Activated CD8-positive, alpha-beta T cell treated with anti-CD3 and anti-CD28 coated beads, Interleukin-2, amount 10 ng/mL, durations not matched to agents 7 days and 5 days (primary cell): Measurements from ENCODE around the gene ENTPD7. TPM values are rescaled to one million over a fixed set of nuclear protein-coding genes. Genes with fewer than 3 reads are reported as not detected.
"Not testable (repeated sequence)": the region's sequence is repeated elsewhere in the genome, so short reads cannot be mapped to it uniquely, and the experiment has no call there.

Experiments used
- ATAC-seq: fragments of 150-1000 bp; cut with Tn5 transposase; one replicate; pipeline ENCODE4 v1.10.0; 2021; ENCODE audit warnings: moderate library complexity
- CTCF ChIA-PET: fragments of 350-600 bp; sonication (Branson Sonifier 250); formaldehyde crosslinking; loops from one replicate; lab custom pipeline; 2021; ENCODE audit warnings: antibody characterized with exemption; lab: Charles Lee
- POLR2A ChIA-PET: fragments of 350-600 bp; sonication (Branson Sonifier 250); formaldehyde crosslinking; loops from one replicate; lab custom pipeline; 2021; ENCODE audit warnings: antibody characterized with exemption; lab: Charles Lee
- DNase-seq: peaks from one replicate; pipeline ENCODE4 v3.0.0-alpha.2; 2020
- H3K27ac Mint-ChIP-seq: one replicate; pipeline ENCODE4 v1.8.0; 2021; ENCODE audit warnings: mild to moderate bottlenecking, mixed read lengths
- H3K27me3 Mint-ChIP-seq: one replicate; pipeline ENCODE4 v1.8.0; 2021; ENCODE audit warnings: low read depth, mixed read lengths
- H3K36me3 Mint-ChIP-seq: one replicate; pipeline ENCODE4 v1.8.0; 2021; ENCODE audit warnings: low read depth, mixed read lengths
- H3K4me1 Mint-ChIP-seq: one replicate; pipeline ENCODE4 v1.8.0; 2021; ENCODE audit warnings: low read depth, mixed read lengths
- H3K4me3 Mint-ChIP-seq: one replicate; pipeline ENCODE4 v1.8.0; 2021; ENCODE audit warnings: mild to moderate bottlenecking, mixed read lengths
- H3K9me3 Mint-ChIP-seq: one replicate; pipeline ENCODE4 v1.8.0; 2022; ENCODE audit warnings: mixed read lengths; ENCODE audit not compliant: insufficient read depth
- total RNA-seq, 2 experiments: library from RNA; stranded (reverse); gene quantifications; one replicate each; pipeline ENCODE4 v1.2.3, GENCODE V29; 2021

Gene ENTPD7
- total RNA-seq, 2 experiments from 2014 or later = 5.8 to 6.0 TPM

DNA sequence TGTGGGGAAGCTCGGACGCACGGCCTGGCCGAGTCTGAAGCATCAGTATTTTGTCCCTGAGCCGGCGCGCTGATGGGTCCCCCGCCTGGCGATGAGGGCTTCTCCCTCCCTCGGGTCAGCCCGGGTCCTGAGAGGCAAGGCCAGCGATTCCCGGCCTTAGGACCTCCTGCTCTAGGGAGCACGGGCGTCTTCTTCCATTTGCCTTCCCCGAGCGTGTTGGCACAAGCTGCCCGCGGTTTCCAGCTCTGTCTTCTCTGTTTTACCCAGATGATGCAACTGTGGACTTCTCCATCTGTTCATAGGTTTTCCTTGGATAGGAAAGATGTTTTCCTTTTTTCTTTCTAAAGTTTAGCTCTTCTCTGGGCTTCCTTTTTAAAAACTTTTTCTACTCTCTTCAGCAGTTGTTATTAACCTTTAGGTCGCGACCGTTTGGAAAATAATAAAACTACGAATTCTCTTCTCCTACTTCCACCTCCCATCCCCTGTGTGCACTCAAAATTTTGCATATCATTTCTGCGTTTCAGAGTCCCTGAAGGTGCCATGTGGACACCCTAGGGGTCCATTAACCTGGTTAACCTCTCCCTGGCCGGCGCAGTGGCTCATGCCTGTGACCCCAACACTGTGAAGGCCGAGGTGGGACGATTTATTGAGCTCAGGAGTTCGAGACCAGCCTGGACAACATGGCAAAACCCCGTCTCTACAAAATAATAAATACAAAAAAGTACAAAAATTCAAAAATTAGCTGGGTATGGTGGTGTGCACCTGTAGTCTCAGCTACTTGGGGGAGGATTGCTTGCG lies 37.7 kb upstream of the ENTPD7 start:
- H3K36me3 Mint-ChIP-seq = peaks cover 13% of the 10 kb centered on the region
- ChIA-PET CTCF (interaction anchor here (0.7 to 6.0 kb wide), 6 partner anchors 9 to 186 kb away, joined by 3 to 37 read pairs (median 6); partner anchors contain the start of gene ENTPD7), POLR2A (interaction anchor here (0.6 to 2.9 kb wide), 6 partner anchors 10 to 151 kb away, joined by 3 to 16 read pairs (median 4); partner anchors contain the start of genes COX15, CUTC and ENTPD7)
- peaks cover 4% of the 10 kb centered on the region for H3K27me3 Mint-ChIP-seq
- no peak for DNase-seq
- no peak for ATAC-seq
- H3K9me3 Mint-ChIP-seq = no peaks in the 10 kb centered on the region
- peaks cover 33% of the 10 kb centered on the region for H3K4me1 Mint-ChIP-seq
- peak overlapping the region; percentile 84 for H3K4me3 Mint-ChIP-seq
- peak overlapping the region; percentile 96 for H3K27ac Mint-ChIP-seq

- Mint-ChIP-seq H3K27me3 (peaks cover 4% of the 10 kb centered on the region), H3K9me3 (no peaks in the 10 kb centered on the region), H3K4me1 (peaks cover 11% of the 10 kb centered on the region), H3K36me3 (peaks cover 5% of the 10 kb centered on the region), H3K27ac (no peak overlapping the region), H3K4me3 (no peak overlapping the region)
- ATAC-seq = no peak
- CTCF ChIA-PET = interaction anchor here (1.6 to 6.0 kb wide), 2 partner anchors 13 to 87 kb away, joined by 4 to 37 read pairs; no protein-coding TSS in a partner anchor
- no peak for DNase-seq
- POLR2A ChIA-PET = no interaction called here
Measured at GRCh38 chr10:99623919-99624318, 35.4 kb upstream of the ENTPD7 start.

GRCh38 chr10:99625124-99625523 lies 34.2 kb upstream of the ENTPD7 start:
- CTCF ChIA-PET = interaction anchor here (1.1 to 1.7 kb wide), 3 partner anchors 86 to 108 kb away, joined by 3 to 6 read pairs (median 4); no protein-coding TSS in a partner anchor
- POLR2A ChIA-PET = not testable (repeated sequence)

DNA sequence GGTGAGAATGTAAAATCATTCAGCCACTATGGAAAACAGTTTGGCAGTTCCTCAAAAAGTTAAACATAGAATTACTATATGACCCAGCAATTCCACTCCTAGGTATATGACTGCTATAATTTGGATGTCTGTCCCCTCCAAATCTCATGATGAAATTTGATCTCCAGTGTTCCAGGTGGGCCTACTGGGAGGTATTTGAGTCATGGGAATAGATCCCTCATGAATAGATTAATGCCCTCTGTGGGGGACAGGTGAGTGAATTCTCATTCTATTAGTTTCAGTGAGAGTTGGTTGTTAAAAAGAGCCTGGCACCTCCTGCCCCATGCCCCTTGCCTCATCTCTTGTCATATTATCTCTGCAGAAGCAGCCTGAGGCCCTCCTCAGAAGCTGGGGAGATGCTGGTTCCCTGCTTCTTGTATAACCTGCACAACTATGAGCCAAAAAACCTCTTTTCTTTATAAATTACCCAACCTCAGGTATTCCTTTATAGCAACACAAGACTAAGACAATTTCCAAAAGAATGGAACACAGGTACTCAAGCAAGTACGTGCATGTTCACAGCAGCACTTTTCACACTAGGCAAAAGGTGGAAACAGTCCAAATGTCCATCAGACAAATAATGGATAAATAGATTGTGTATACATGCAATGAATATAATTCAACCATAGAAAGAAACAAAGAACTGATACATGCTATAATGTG lies 30.2 kb upstream of the ENTPD7 start:
- POLR2A ChIA-PET = no interaction called here
- peaks cover 13% of the 10 kb centered on the region for H3K27me3 Mint-ChIP-seq
- no peak overlapping the region for H3K4me3 Mint-ChIP-seq
- ATAC-seq = no peak
- no peak overlapping the region for H3K27ac Mint-ChIP-seq
- H3K36me3 Mint-ChIP-seq = no peaks in the 10 kb centered on the region
- H3K4me1 Mint-ChIP-seq = no peaks in the 10 kb centered on the region
- CTCF ChIA-PET = interaction anchor here (1.1 to 2.2 kb wide), 3 partner anchors 17 to 83 kb away, joined by 3 to 7 read pairs (median 4); no protein-coding TSS in a partner anchor
- DNase-seq = no peak
- H3K9me3 Mint-ChIP-seq = no peaks in the 10 kb centered on the region

More at GRCh38 chr10:99625124-99625523, 34.2 kb upstream of the ENTPD7 start:
- H3K4me3 Mint-ChIP-seq, H3K27ac Mint-ChIP-seq, H3K27me3 Mint-ChIP-seq, H3K9me3 Mint-ChIP-seq, ATAC-seq, H3K36me3 Mint-ChIP-seq, DNase-seq, H3K4me1 Mint-ChIP-seq: not testable (repeated sequence)

GRCh38 chr10:99629625-99629978 lies 29.7 kb upstream of the ENTPD7 start:
- CTCF ChIA-PET = interaction anchor here (1.1 to 2.2 kb wide), 5 partner anchors 8 to 83 kb away, joined by 3 to 7 read pairs (median 4); no protein-coding TSS in a partner anchor
- POLR2A ChIA-PET = no interaction called here
- no peaks in the 10 kb centered on the region for H3K9me3 Mint-ChIP-seq
- no peaks in the 10 kb centered on the region for H3K36me3 Mint-ChIP-seq
- no peak for ATAC-seq
- H3K27me3 Mint-ChIP-seq = peaks cover 18% of the 10 kb centered on the region
- no peaks in the 10 kb centered on the region for H3K4me1 Mint-ChIP-seq
- no peak for DNase-seq
- no peak overlapping the region for H3K27ac Mint-ChIP-seq
- H3K4me3 Mint-ChIP-seq = no peak overlapping the region

GRCh38 chr10:99630433-99630832 lies 28.9 kb upstream of the ENTPD7 start:
- Mint-ChIP-seq H3K4me1 (no peaks in the 10 kb centered on the region), H3K27me3 (peaks cover 20% of the 10 kb centered on the region), H3K9me3 (no peaks in the 10 kb centered on the region), H3K27ac (no peak overlapping the region), H3K4me3 (no peak overlapping the region), H3K36me3 (no peaks in the 10 kb centered on the region)
- CTCF ChIA-PET = interaction anchor here (0.6 to 2.2 kb wide), 8 partner anchors 9 to 974 kb away, joined by 3 to 7 read pairs (median 4); partner anchors contain the start of gene ENTPD7
- POLR2A ChIA-PET = interaction anchor here (0.6 kb wide), 1 partner anchor 1288 kb away, joined by 4 read pairs; no protein-coding TSS in a partner anchor
- peak; percentile 46 for DNase-seq
- ATAC-seq = peak; percentile 49

DNA sequence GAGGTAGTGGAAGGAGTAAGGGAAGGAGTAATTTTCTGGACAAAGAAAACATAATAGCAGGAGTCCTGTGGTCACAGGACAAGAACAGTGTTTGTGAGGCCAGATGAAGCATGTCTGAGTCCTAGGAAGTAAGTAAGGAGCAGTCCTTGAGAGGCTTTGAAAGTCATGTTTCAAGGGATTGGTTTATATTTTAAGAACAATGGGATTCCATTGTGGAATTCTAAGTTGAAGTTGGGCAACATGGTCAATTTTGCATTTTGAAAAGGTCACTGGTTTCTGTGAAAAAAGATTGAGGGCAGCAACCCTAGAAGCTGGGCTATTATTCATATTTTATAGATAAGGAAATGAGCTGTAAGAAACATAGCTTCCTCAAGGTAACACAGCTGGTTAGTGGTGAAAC lies 28.3 kb upstream of the ENTPD7 start:
- Mint-ChIP-seq H3K27me3 (peaks cover 22% of the 10 kb centered on the region), H3K27ac (no peak overlapping the region), H3K36me3 (no peaks in the 10 kb centered on the region), H3K4me3 (no peak overlapping the region), H3K4me1 (no peaks in the 10 kb centered on the region), H3K9me3 (no peaks in the 10 kb centered on the region)
- ChIA-PET CTCF (interaction anchor here (1.2 to 2.1 kb wide), 4 partner anchors 9 to 80 kb away, joined by 4 to 6 read pairs (median 6); partner anchors contain the start of gene ENTPD7), POLR2A (interaction anchor here (0.6 kb wide), 1 partner anchor 1288 kb away, joined by 4 read pairs; no protein-coding TSS in a partner anchor)
- DNase-seq (no peak), ATAC-seq (no peak)

DNA sequence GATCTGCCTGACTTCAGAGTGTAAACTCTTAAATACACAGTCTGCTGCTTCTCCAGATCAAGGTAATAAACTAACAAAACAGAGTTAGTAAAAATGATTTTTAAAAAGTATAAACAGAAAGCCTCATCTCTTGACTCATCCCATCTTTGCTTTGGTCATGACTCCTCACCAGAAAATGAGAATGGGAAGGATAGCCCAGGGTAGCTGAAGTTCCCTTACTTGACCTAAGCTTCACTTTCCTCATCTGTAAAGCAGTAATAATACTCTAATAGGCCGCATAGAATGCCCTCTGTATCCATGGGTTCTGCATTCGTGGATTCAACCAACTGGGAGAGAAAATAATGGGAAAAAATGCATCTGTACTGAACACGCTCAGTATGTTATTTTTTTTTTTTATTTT lies 27.8 kb upstream of the ENTPD7 start:
- ATAC-seq (no peak), DNase-seq (no peak)
- H3K9me3 Mint-ChIP-seq = no peaks in the 10 kb centered on the region
- H3K27ac Mint-ChIP-seq = no peak overlapping the region
- H3K27me3 Mint-ChIP-seq = peaks cover 25% of the 10 kb centered on the region
- H3K4me3 Mint-ChIP-seq = no peak overlapping the region
- ChIA-PET POLR2A (no interaction called here), CTCF (interaction anchor here (1.2 to 2.1 kb wide), 5 partner anchors 10 to 80 kb away, joined by 3 to 6 read pairs (median 5); partner anchors contain the start of gene ENTPD7)
- H3K36me3 Mint-ChIP-seq = no peaks in the 10 kb centered on the region
- no peaks in the 10 kb centered on the region for H3K4me1 Mint-ChIP-seq

GRCh38 chr10:99633832-99634231 lies 25.5 kb upstream of the ENTPD7 start:
- Mint-ChIP-seq H3K27ac (no peak overlapping the region), H3K4me3 (no peak overlapping the region), H3K9me3 (no peaks in the 10 kb centered on the region), H3K36me3 (no peaks in the 10 kb centered on the region), H3K4me1 (no peaks in the 10 kb centered on the region), H3K27me3 (peaks cover 46% of the 10 kb centered on the region)
- POLR2A ChIA-PET = no interaction called here
- DNase-seq (no peak), ATAC-seq (no peak)
- CTCF ChIA-PET = interaction anchor here (1.2 kb wide), 1 partner anchor 12 kb away, joined by 3 read pairs; no protein-coding TSS in a partner anchor

DNA sequence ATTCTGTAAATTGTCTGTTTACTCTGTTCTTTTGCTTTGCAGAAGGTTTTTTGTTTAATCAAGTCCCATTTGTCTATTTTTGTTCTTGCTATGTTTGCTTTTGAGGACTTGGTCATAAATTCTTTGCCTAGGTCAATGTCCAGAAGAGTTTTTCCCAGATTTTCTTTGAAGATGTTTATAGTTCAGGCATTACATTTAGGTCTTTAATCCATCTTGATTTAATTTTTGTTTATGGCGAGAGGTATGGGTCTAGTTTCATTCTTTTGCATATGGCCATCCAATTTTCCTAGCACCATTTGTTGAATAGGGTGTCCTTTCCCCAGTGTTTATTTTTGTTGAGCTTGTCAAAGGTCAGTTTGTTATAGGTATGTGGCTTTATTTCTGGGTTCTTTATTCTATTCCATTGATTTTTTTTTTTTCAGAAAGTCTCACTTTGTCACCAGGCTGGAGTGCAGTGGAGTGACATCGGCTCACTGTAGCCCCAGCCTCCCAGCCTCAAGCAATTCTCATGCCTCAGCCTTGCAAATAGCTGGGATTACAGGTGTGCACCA lies 11.6 kb upstream of the ENTPD7 start:
- no peak overlapping the region for H3K4me3 Mint-ChIP-seq
- H3K27me3 Mint-ChIP-seq = peaks cover 31% of the 10 kb centered on the region
- DNase-seq = no peak
- ChIA-PET POLR2A (no interaction called here), CTCF (no interaction called here)
- H3K4me1 Mint-ChIP-seq = no peaks in the 10 kb centered on the region
- no peaks in the 10 kb centered on the region for H3K36me3 Mint-ChIP-seq
- no peaks in the 10 kb centered on the region for H3K9me3 Mint-ChIP-seq
- no peak for ATAC-seq
- no peak overlapping the region for H3K27ac Mint-ChIP-seq

- Mint-ChIP-seq H3K27ac (no peak overlapping the region), H3K4me1 (no peaks in the 10 kb centered on the region), H3K9me3 (no peaks in the 10 kb centered on the region), H3K36me3 (no peaks in the 10 kb centered on the region), H3K27me3 (peaks cover 29% of the 10 kb centered on the region), H3K4me3 (no peak overlapping the region)
- ChIA-PET CTCF (no interaction called here), POLR2A (no interaction called here)
- no peak for DNase-seq
- ATAC-seq = no peak
Measured at GRCh38 chr10:99648717-99649116, 10.6 kb upstream of the ENTPD7 start.
